B cell (primary cell): ENCODE results near the gene PRR18. TPM values are rescaled to one million over a fixed set of nuclear protein-coding genes. Genes with fewer than 3 reads are reported as not detected.
A peak's percentile ranks its signal among the peaks of the same experiment; 100 is the strongest.

Experiments used
- ATAC-seq: fragments of 200-7000 bp; cut with Tn5 transposase; one replicate; pipeline ENCODE4 v1.10.0; 2021; ENCODE audit warnings: low read depth, mild to moderate bottlenecking, moderate number of reproducible peaks, moderate library complexity
- CTCF ChIA-PET: fragments of 350-600 bp; sonication (Branson Sonifier 250); formaldehyde crosslinking; loops from one replicate; lab custom pipeline; 2021; ENCODE audit warnings: antibody characterized with exemption, inconsistent platforms; lab: Charles Lee
- POLR2A ChIA-PET: fragments of 350-600 bp; sonication (Branson Sonifier 250); formaldehyde crosslinking; loops from one replicate; lab custom pipeline; 2021; ENCODE audit warnings: antibody characterized with exemption; lab: Charles Lee
- DNase-seq: peaks from one replicate; pipeline ENCODE4 v3.0.0; 2013
- H2AFZ ChIP-seq: 2 replicates; pipeline ENCODE4 v1.6.1; 2012; ENCODE audit warnings: mild to moderate bottlenecking, low read depth, low read length; ENCODE audit not compliant: insufficient read depth, poor library complexity, severe bottlenecking
- H3K27ac ChIP-seq, 2 donors: 1 replicate in 1 of 2; 2 replicates in 1 of 2; pipeline ENCODE4 v1.5.1; 2012 to 2013; ENCODE audit warnings: low read length in 2 of 2, mild to moderate bottlenecking in 2 of 2, moderate library complexity in 1 of 2
- H3K27me3 ChIP-seq, 4 experiments: fragments of 200-600 bp in 1 of 4; sonication (generic) in 1 of 4; replicated peaks in 1 of 4; 1 replicate in 2 of 4; 2 replicates in 2 of 4; pipeline versions ENCODE4 v1.6.1 to v1.7.0; 2013 to 2016; ENCODE audit warnings: low read length in 3 of 4, mild to moderate bottlenecking in 2 of 4, mixed read lengths in 1 of 4, moderate library complexity in 1 of 4; ENCODE audit not compliant: insufficient read depth in 4 of 4, control insufficient read depth in 3 of 4; ENCODE audit errors: control extremely low read depth in 1 of 4
- H3K36me3 ChIP-seq, 2 experiments: replicated peaks in 1 of 2; 1 replicate in 1 of 2; 2 replicates in 1 of 2; pipeline versions ENCODE4 v1.6.1 to v1.7.1; 2013; ENCODE audit warnings: low read length in 1 of 2; ENCODE audit not compliant: insufficient read depth in 2 of 2, control insufficient read depth in 1 of 2; ENCODE audit errors: control extremely low read depth in 1 of 2, extremely low read depth in 1 of 2
- H3K4me1 ChIP-seq, 2 donors: fragments of 200-600 bp in 1 of 2; sonication (generic) in 1 of 2; 1 replicate in 1 of 2; 2 replicates in 1 of 2; pipeline versions ENCODE4 v1.5.1 to v1.6.1; 2013 to 2017; ENCODE audit warnings: low read length in 2 of 2; ENCODE audit not compliant: control insufficient read depth in 2 of 2, insufficient read depth in 2 of 2
- H3K4me2 ChIP-seq: replicated peaks from 2 replicates; pipeline ENCODE3; 2012; ENCODE audit warnings: mild to moderate bottlenecking, low read depth, low read length; ENCODE audit not compliant: poor library complexity, severe bottlenecking
- H3K4me3 ChIP-seq, 5 experiments: fragments of 200-600 bp in 1 of 5; sonication (generic) in 1 of 5; 1 replicate in 3 of 5; 2 replicates in 2 of 5; pipeline versions ENCODE4 v1.5.1 to v1.7.0; 2011 to 2016; ENCODE audit warnings: low read length in 4 of 5, mild to moderate bottlenecking in 4 of 5, low read depth in 2 of 5, control low read depth in 1 of 5, moderate library complexity in 1 of 5; ENCODE audit not compliant: insufficient read depth in 1 of 5; ENCODE audit errors: control extremely low read depth in 1 of 5, extremely low read depth in 1 of 5
- H3K79me2 ChIP-seq: fragments of 200-600 bp; sonication (generic); one replicate; pipeline ENCODE4 v1.6.0; 2016; ENCODE audit warnings: low read length; ENCODE audit not compliant: control insufficient read depth, insufficient read depth
- H3K9ac ChIP-seq: fragments of 200-600 bp; sonication (generic); 2 replicates; pipeline ENCODE4 v1.6.1; 2017; ENCODE audit warnings: mild to moderate bottlenecking, low read length, moderate library complexity
- H3K9me3 ChIP-seq, 3 donors: one replicate each; pipeline versions ENCODE4 v1.6.1 to v1.7.1; 2013; ENCODE audit warnings: low read length in 2 of 3; ENCODE audit not compliant: control insufficient read depth in 2 of 3, insufficient read depth in 1 of 3; ENCODE audit errors: control extremely low read depth in 1 of 3
- H4K20me1 ChIP-seq: 2 replicates; pipeline ENCODE4 v1.6.0; 2012; ENCODE audit warnings: mild to moderate bottlenecking, low read length; ENCODE audit not compliant: insufficient read depth, control insufficient read depth, poor library complexity, severe bottlenecking
- H3K27ac Mint-ChIP-seq: one replicate; pipeline ENCODE4 v1.8.0; 2021; ENCODE audit warnings: mixed read lengths
- H3K27me3 Mint-ChIP-seq: one replicate; pipeline ENCODE4 v1.8.0; 2021; ENCODE audit warnings: mixed read lengths
- H3K4me1 Mint-ChIP-seq: one replicate; pipeline ENCODE4 v1.8.0; 2021; ENCODE audit warnings: mixed read lengths
- H3K4me3 Mint-ChIP-seq: one replicate; pipeline ENCODE4 v1.8.0; 2021; ENCODE audit warnings: mixed read lengths
- H3K9me3 Mint-ChIP-seq: one replicate; pipeline ENCODE4 v1.8.0; 2022; ENCODE audit warnings: mixed read lengths; ENCODE audit not compliant: insufficient read depth
- CTCF ChIP-seq: fragments of 200-600 bp; IDR thresholded peaks from one replicate; pipeline ENCODE4 v1.8.0; 2022; ENCODE audit warnings: antibody characterized with exemption, mild to moderate bottlenecking
- EZH2 ChIP-seq: IDR thresholded peaks from 2 replicates; pipeline ENCODE4 v1.6.1; 2012; ENCODE audit warnings: borderline replicate concordance, low read depth, mild to moderate bottlenecking, moderate library complexity, low read length; ENCODE audit not compliant: insufficient read depth, poor library complexity, severe bottlenecking
- WGBS: methylation state at CpG from one replicate; pipeline ENCODE4 v1.1.5; 2013; ENCODE audit warnings: missing lambda C conversion rate; ENCODE audit not compliant: insufficient coverage; 5-methylcytosine and 5-hydroxymethylcytosine counted together
- intact Hi-C: fragments of 100-400 bp; cut with micrococcal nuclease; formaldehyde crosslinking; loops from one replicate; pipeline ENCODE4 v1.10.0; 2022
- polyA plus RNA-seq: library from polyadenylated mRNA; depleted of rRNA; stranded (reverse); fragments of >200 nt; gene quantifications from 2 replicates; pipeline ENCODE4 v1.2.3, GENCODE V29; 2012
- total RNA-seq, 2 donors: library from RNA; stranded (reverse); fragments of 120-200 nt in 1 of 2; gene quantifications; 1 replicate in 1 of 2; 2 replicates in 1 of 2; pipeline versions ENCODE4 v1.2.3 to v1.2.4, GENCODE V29; 2013 to 2022

PRR18 gene
- total and polyA plus RNA-seq, 2 donors (not counting 1 experiment from before 2014, with no cell fraction given): not detected

GRCh38 chr6:166306378-166307081 lies 1.7 kb downstream of the PRR18 start:
- H3K9me3 Mint-ChIP-seq: no peaks in the 10 kb centered on the region
- Histone ChIP-seq H4K20me1 (no peaks in the 10 kb centered on the region), H2AFZ (peak overlapping the region; percentile 71), H3K9ac (peak overlapping the region; percentile 32), H3K4me1 (peaks cover 13 to 17% of the 10 kb centered on the region in 2 donors), H3K9me3 (no peaks in the 10 kb centered on the region), H3K79me2 (no peaks in the 10 kb centered on the region), H3K36me3 (no peaks in the 10 kb centered on the region), H3K4me2 (peak overlapping the region; percentile 92), H3K4me3 (peak overlapping the region in 2 of 5 experiments; percentile 32 to 51), H3K27ac (no peak overlapping the region), H3K27me3 (peaks cover 0 to 53% (median 24%) of the 10 kb centered on the region in 4 experiments)
- peak overlapping the region; percentile 76 for H3K4me3 Mint-ChIP-seq
- TF ChIP-seq CTCF: no peak
- no peak for TF ChIP-seq EZH2
- ATAC-seq (no peak), DNase-seq (no peak)
- intact Hi-C loops: no loop called here
- peaks cover 8% of the 10 kb centered on the region for H3K4me1 Mint-ChIP-seq
- POLR2A ChIA-PET: no interaction called here
- H3K27ac Mint-ChIP-seq: no peak overlapping the region
- H3K27me3 Mint-ChIP-seq: peaks cover 52% of the 10 kb centered on the region
- 64% methylated on average over 32 of the region's 34 CpGs for WGBS
- CTCF ChIA-PET: interaction anchor here (1.6 to 15.9 kb wide), 2 partner anchors 75 to 91 kb away, joined by 7 to 266 read pairs; no protein-coding TSS in a partner anchor

- H3K9me3 Mint-ChIP-seq: no peaks in the 10 kb centered on the region
- TF ChIP-seq CTCF (no peak), EZH2 (no peak)
- peaks cover 52% of the 10 kb centered on the region for H3K27me3 Mint-ChIP-seq
- H3K4me1 Mint-ChIP-seq: peaks cover 8% of the 10 kb centered on the region
- 86% methylated on average over 6 of the region's 10 CpGs for WGBS
- H4K20me1 ChIP-seq: no peaks in the 10 kb centered on the region
- no peak overlapping the region for H3K27ac Mint-ChIP-seq
- intact Hi-C loops: no loop called here
- H3K4me1 ChIP-seq: peaks cover 13 to 17% of the 10 kb centered on the region in 2 donors
- H3K4me3 ChIP-seq: no peak overlapping the region
- no peak overlapping the region for H3K27ac ChIP-seq
- ChIA-PET CTCF (interaction anchor here (1.6 to 15.9 kb wide), 2 partner anchors 76 to 91 kb away, joined by 7 to 266 read pairs; no protein-coding TSS in a partner anchor), POLR2A (no interaction called here)
- ATAC-seq (no peak), DNase-seq (no peak)
- H3K27me3 ChIP-seq: peaks cover 0 to 52% (median 24%) of the 10 kb centered on the region in 4 experiments
- H3K9me3 ChIP-seq: no peaks in the 10 kb centered on the region
- H3K9ac ChIP-seq: no peak overlapping the region
- no peak overlapping the region for H3K4me2 ChIP-seq
- H2AFZ ChIP-seq: no peak overlapping the region
- H3K79me2 ChIP-seq: no peaks in the 10 kb centered on the region
- H3K36me3 ChIP-seq: no peaks in the 10 kb centered on the region
- peak overlapping the region; percentile 20 for H3K4me3 Mint-ChIP-seq
These were observed 2.6 kb downstream of the PRR18 start for GRCh38 chr6:166305562-166306117.
